ENCODE results near the gene ZBTB20. TPM values are rescaled to one million over a fixed set of nuclear protein-coding genes. Genes with fewer than 3 reads are reported as not detected.

ZBTB20 gene
- polyA plus RNA-seq, 12 donors = 1.6 to 20.0 (median 3.3) TPM

- DNase-seq = no peak
These were observed 384.9 kb downstream of the ZBTB20 start for GRCh38 chr3:114762144-114762543.

DNA sequence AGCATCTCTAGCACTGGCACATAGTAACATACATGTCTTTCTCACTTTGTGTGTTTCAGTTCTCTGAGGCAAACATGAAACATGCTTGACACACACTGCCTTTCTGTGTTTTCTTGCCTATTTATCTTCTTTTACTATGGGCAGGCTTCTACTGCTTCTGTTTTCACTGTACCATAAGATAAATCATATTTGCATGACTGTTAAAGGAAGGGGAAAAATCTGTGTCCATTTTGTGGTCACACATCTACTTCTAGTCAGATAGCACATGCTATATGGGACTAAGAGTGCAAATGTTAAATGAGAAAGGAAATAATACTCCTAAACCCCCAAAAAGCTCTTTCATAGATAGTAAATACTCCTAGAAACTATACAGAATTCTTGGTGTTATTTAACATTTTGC, 386.4 kb downstream of the ZBTB20 start:
- no peak for DNase-seq

DNA sequence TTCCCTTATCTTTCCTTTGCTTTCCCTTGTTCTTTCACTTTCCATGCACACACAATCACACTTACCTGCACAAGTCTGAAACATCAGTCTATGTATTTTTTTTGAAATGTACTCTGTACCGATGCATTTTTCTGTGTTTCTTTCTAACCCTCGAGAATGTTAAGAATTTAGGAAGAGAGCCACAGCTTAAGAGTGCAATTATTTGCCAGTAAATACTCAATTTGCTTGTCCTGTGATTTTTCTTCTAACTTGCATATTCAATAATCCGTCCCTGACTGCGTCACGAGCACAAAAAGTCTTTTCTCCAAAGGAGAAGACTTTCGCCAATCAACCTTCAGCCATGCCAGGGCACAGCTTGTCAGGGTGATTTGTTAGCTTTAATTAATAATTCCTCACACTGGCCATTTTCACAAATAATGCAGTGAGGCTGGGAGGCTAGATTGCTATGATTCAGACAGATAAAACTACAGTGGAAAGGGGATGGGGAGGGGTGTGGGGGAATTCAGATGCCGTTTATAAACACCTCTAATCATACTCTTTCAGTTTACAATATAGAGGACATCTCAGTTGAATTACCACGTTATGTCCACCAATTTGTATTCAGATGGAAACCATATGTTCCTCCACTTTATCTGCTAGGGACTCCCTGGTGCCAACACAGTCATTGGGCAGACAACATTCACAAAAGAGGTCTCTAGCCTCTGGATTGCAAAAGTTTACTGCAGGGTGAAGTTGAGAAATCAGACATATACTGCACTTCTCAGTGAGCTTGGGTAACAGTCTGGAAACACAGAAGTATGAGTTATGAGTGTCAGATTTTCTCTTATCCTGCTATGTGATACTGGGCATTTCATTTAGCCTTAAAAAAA, 388.0 kb downstream of the ZBTB20 start:
- DNase-seq = no peak

DNA sequence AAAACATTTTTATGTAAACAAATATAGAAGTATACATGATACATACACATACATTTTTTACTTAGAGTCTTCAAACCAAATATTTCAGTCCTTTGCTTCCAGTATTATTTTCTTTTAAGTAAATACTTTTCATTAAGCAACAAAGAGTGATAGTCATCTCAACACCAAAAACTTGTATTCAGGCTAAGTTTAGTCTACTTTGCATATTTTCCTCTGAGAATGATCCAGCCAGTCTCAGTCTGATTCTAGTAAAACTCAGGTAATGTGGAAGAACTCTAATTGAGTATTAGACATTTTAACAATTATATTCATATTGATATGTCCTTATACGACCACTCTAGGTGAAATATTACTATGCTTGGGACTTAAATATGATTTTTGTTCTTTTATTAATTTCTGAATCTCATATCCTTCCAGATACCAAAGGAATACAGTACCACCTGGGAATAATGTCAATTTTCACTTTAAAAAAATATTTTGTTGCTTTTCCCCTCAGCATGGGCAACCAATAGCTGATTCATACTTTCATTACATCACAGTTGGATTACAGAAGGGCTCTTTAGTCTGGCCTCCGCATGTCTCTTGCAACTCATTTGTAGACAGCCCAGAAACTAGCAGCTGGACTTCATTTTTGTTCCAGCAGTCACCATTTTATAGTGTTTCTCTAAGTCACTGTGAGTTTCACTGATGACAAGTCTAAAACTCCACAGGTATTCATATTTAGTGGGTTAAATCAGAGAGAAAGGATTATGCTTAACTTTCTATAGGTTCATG, 390.4 kb downstream of the ZBTB20 start:
- no peak for DNase-seq

DNA sequence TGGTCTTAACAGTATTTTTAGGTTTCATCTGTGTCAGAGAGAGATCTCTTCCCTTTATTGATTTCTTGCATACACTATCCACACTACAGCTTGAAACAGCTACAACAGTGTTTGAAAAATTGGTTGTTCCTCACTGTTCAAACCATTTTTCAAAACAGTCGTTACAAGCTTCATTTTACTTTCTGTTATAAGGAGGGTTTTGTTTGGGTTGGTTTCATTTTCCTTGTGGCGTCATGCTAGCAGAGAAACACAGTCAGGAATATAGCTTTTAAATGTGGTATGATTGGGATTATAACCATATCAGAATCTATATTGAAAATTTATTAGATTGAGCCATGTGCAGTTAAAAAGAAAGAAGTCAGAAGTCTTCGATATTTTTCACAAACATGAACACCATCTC, 400.6 kb downstream of the ZBTB20 start:
- no peak for DNase-seq

GRCh38 chr3:114745322-114746240, 401.5 kb downstream of the ZBTB20 start:
- DNase-seq = no peak

DNA sequence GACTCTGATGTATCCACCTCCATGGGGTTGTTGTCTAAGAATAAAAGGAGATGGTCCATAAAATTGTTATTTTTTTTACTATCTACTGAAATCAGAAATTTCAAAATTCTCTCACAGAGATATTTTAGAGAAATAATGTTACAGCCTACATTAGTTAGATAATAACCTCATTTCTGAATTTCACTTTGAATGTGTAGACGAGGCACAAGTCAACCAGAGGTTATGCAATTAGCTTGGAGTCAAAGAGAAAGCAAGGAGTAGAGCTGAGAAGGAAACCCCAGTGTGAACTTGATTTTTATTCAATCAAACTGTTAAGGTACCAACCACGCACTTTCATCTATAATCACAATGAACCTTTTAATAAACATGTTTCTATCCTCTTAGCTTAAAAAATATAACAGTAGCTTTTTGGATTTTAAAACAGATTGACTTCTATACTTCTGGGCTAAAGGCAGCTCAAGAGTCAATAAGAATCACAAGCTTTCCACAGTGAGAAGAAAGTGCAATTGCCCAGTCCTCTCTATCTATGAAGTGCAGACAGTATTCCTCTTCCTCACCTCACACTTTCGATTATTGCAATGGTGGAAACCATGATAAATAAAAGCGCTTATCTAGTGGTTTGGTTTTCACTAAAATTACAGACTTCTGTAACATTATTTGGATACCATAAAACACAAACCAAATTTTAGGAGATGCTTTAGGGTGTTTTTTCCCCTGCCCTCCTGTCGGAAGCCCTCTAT, 403.2 kb downstream of the ZBTB20 start:
- DNase-seq = no peak

- DNase-seq = no peak
These were observed 406.0 kb downstream of the ZBTB20 start for GRCh38 chr3:114741066-114741465.

DNA sequence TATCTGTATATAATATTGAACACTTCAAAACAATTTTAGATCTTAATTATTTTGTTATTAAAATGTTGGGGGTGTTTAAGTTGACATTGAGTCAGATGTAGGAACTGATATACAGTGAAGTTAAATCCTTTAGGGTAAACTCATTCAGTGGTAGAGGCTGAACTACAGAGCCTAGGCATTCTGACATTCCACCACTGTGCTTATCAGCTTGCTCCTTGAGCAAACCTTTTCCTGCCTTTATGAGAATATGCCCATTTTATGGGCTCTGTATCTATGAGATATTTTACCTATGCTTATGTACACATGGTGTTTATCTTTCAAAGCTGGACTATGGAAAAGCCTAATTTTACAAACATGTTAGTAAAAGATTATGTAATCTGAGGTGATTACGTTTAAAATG, 407.5 kb downstream of the ZBTB20 start:
- DNase-seq = no peak

GRCh38 chr3:114732353-114732752, 414.7 kb downstream of the ZBTB20 start:
- no peak for DNase-seq

DNA sequence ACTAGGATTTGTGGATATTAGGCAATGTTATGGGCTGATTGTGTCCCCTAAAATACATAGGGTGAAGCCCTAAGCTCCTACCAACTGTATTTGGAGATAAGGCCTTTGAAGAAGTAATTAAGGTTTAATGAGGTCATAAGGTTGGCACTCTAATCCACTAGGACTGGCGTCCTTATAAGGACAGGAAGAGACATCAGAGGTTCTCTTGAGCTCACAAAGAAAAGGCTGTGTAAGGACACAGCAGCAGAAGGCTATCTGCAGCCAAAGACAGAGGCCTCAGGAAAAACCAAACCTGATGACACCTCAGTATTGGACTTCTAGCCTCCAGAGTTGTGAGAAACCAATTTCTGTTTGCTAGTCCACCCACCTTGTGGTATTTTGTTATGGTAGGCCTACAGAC, 416.7 kb downstream of the ZBTB20 start:
- no peak for DNase-seq

DNA sequence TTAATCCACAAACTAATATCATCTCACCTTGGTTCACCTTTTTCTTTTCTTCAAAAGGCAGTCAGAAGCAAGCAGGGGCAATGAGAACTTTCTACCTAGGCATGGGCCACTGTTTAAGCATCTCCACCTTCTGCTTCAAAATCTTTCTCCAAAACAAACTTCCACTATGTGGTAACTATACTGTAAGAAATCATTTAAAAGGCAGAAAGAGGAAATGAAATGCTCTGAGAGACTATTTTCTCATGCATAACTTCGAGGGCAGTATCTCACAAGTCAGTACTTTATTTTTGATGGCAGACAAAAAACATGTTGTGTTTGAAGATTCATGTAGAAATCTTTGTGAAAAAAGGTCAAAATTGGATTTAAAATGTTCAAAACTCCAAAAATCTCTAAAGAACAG, 419.7 kb downstream of the ZBTB20 start:
- DNase-seq = no peak

DNA sequence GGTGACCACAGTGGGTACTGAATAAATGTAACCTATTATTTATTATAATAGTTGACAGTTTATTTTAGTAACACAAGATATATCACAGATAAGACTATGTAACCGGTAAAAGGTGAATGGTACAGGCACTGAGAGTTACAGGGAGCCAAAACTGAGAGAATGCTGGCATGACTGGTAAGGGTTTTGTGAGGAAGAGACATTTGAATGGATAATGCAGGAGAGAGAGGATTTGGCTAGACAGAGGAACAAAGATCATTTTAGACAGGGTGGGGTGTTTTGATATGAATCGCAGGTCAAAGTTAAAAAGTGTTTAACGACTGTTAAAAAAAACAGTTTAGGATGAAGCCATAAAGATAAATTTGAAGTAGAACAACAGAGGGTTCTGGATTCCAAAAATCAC, 421.1 kb downstream of the ZBTB20 start:
- DNase-seq = no peak

DNA sequence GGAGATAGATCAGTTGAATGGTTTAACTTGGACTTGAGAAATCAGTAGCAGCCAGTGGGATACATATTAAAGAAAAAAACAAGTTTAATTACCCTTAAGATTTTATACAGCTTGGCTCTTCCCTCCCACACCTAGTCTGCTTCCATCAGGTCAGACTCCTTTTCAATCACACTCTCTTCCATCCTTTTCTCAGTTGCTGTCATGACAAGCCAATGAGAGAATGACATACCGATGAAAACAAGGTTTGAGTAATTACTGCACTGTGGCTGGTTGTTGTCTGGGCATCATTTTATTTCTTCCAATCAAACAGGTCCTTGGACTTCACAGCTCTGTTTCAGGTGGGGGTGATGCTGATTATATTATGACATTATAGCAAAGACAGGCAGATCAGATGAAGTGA, 424.6 kb downstream of the ZBTB20 start:
- DNase-seq = no peak

GRCh38 chr3:114721864-114722263, 425.2 kb downstream of the ZBTB20 start:
- no peak for DNase-seq

DNA sequence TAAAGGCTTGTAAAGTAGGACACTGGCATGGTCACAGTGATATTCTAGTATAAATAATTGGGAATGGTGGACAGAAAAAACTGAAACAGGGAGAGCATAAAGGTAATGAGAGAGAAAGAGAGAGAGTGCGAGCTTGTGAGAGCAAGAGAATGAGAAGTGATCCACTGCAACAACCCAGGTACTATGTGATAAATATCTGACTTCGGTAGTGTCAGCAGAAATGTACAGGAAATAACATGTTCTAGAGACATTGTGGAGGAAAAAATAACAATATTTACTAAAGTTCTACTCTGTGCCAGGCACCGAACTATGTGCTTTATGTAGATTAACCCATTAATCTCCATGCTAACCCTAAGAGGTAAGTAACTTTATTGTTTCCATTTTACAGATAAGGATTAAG, 425.9 kb downstream of the ZBTB20 start:
- DNase-seq = no peak

DNA sequence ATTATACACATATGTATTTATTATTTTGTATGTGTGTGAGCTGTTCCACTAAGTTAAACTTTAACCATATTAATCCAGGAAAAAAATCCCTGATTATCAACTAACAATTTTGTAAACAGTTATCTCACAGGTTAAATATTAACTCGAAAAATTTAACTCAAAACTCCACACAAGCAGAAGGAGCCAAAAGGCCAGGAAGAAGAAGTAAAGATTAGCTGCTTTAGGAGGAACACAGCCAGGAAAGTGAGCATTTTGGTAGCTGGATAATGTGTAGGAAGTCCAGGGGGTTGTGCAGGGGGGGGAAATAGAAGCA, 428.2 kb downstream of the ZBTB20 start:
- DNase-seq = no peak

GRCh38 chr3:114718071-114718897, 428.8 kb downstream of the ZBTB20 start:
- no peak for DNase-seq

GRCh38 chr3:114716916-114717315, 430.2 kb downstream of the ZBTB20 start:
- no peak for DNase-seq

DNA sequence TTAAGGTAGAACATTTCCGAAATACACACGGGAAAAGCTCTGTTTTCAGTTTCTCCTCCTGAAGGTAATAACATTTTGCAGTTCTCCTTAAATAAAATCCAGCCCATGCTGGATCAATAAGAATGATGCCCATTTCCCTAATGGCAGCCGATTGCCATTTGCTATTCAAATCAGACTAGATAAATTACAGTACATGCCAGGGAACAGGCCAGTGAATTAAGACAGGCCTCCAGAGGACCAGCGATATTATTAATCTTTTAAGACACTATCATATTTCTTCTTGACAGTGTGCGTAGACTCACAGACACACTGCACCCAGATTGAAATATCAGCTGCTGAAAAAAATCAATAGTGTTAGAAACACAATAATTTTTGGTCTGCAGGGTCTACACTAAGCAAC, 431.0 kb downstream of the ZBTB20 start:
- DNase-seq = no peak

Data from muscle of arm (tissue), 12 donors.